HepG2 (cell line): ENCODE results near the gene TMEM219.

Experiments used
- HDAC6 ChIP-seq: fragments of 200-600 bp; sonication (generic); IDR thresholded peaks from 2 replicates; pipeline ENCODE4 v1.7.0; 2017; ENCODE audit warnings: mild to moderate bottlenecking, antibody characterized with exemption, low read length, low read depth
- HOXA9 ChIP-seq: sonication (generic); formaldehyde crosslinking; IDR thresholded peaks from 2 replicates; pipeline ENCODE4 v1.8.1; 2022; ENCODE audit warnings: missing genetic modification reagents, mild to moderate bottlenecking, moderate library complexity, borderline replicate concordance
- YY1 ChIP-seq: IDR thresholded peaks from 2 replicates; pipeline ENCODE4 v1.6.1; 2011; ENCODE audit warnings: low read length, low read depth, moderate library complexity, mild to moderate bottlenecking; ENCODE audit not compliant: insufficient read depth, insufficient replicate concordance
- ZNF24 ChIP-seq: fragments of 450-650 bp; IDR thresholded peaks from 2 replicates; pipeline ENCODE4 v1.6.1; 2017; ENCODE audit warnings: antibody characterized with exemption, mild to moderate bottlenecking
- ZNF773 ChIP-seq: sonication (generic); formaldehyde crosslinking; IDR thresholded peaks from 2 replicates; pipeline ENCODE4 v1.4.0; 2020; ENCODE audit warnings: missing genetic modification reagents, borderline replicate concordance
- TF ChIP-seq, protein P1 (sequence below): sonication (generic); formaldehyde crosslinking; IDR thresholded peaks from 2 replicates; pipeline ENCODE4 v1.5.0; 2020; ENCODE audit warnings: mild to moderate bottlenecking, missing genetic modification reagents, moderate library complexity
- TF ChIP-seq, protein P2 (sequence below): sonication (generic); formaldehyde crosslinking; IDR thresholded peaks from 2 replicates; pipeline ENCODE4 v1.4.0; 2020; ENCODE audit warnings: missing genetic modification reagents
- TF ChIP-seq, protein P3 (sequence below): sonication (generic); formaldehyde crosslinking; conservative IDR thresholded peaks from 2 replicates; pipeline ENCODE4 v1.8.1; 2023; ENCODE audit warnings: missing genetic modification reagents
- TF ChIP-seq, protein P4 (sequence below): sonication (generic); formaldehyde crosslinking; IDR thresholded peaks from 2 replicates; pipeline ENCODE4 v1.4.0; 2020; ENCODE audit warnings: mild to moderate bottlenecking, missing genetic modification reagents
- TF ChIP-seq, protein P5 (sequence below): sonication (generic); formaldehyde crosslinking; IDR thresholded peaks from 2 replicates; pipeline ENCODE4 v1.5.0; 2020; ENCODE audit warnings: mild to moderate bottlenecking, missing genetic modification reagents

DNA sequence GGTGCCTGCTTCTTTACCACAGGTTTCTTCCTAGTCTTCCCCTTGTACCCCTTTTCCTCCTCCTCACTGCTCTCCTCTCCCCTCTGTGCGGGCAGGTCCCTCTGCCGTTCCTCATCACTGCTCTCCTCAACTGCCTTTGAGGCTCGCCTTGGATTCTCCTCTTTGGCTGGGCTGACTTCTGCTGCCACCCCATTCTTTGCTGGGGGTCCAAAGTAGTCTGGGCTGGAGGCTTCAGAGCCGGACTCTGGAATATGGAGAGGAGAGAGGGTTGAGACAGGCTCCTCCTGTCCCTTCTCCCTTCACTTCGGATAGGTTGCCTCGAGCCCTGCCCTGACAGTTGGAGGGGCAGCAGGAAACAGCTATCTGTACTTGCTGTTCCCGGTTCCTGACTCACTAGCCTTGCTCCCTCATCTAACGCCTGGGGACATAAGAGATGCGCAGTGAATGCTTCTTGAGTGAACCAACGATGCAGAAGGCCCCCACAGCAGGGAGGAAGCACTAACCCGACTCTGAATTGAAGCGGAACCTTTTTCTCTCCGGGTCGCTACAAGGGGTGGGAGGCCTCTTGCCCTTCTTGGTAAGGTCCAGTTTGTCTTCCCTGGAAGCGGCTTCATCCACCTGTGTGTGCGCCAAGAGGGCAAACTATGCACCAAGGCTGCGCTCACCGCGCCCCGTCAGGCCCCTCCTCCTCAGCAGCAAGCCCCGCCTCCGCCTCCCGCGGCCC, 32.9 kb downstream of the TMEM219 start:
- TF ChIP-seq, protein P1, sequence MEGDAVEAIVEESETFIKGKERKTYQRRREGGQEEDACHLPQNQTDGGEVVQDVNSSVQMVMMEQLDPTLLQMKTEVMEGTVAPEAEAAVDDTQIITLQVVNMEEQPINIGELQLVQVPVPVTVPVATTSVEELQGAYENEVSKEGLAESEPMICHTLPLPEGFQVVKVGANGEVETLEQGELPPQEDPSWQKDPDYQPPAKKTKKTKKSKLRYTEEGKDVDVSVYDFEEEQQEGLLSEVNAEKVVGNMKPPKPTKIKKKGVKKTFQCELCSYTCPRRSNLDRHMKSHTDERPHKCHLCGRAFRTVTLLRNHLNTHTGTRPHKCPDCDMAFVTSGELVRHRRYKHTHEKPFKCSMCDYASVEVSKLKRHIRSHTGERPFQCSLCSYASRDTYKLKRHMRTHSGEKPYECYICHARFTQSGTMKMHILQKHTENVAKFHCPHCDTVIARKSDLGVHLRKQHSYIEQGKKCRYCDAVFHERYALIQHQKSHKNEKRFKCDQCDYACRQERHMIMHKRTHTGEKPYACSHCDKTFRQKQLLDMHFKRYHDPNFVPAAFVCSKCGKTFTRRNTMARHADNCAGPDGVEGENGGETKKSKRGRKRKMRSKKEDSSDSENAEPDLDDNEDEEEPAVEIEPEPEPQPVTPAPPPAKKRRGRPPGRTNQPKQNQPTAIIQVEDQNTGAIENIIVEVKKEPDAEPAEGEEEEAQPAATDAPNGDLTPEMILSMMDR (CRISPR knock-in tag), result no peak
- TF ChIP-seq HOXA9, result no peak
- no peak for TF ChIP-seq HDAC6
- no peak for TF ChIP-seq ZNF773 (CRISPR knock-in tag)
- TF ChIP-seq, protein P2, sequence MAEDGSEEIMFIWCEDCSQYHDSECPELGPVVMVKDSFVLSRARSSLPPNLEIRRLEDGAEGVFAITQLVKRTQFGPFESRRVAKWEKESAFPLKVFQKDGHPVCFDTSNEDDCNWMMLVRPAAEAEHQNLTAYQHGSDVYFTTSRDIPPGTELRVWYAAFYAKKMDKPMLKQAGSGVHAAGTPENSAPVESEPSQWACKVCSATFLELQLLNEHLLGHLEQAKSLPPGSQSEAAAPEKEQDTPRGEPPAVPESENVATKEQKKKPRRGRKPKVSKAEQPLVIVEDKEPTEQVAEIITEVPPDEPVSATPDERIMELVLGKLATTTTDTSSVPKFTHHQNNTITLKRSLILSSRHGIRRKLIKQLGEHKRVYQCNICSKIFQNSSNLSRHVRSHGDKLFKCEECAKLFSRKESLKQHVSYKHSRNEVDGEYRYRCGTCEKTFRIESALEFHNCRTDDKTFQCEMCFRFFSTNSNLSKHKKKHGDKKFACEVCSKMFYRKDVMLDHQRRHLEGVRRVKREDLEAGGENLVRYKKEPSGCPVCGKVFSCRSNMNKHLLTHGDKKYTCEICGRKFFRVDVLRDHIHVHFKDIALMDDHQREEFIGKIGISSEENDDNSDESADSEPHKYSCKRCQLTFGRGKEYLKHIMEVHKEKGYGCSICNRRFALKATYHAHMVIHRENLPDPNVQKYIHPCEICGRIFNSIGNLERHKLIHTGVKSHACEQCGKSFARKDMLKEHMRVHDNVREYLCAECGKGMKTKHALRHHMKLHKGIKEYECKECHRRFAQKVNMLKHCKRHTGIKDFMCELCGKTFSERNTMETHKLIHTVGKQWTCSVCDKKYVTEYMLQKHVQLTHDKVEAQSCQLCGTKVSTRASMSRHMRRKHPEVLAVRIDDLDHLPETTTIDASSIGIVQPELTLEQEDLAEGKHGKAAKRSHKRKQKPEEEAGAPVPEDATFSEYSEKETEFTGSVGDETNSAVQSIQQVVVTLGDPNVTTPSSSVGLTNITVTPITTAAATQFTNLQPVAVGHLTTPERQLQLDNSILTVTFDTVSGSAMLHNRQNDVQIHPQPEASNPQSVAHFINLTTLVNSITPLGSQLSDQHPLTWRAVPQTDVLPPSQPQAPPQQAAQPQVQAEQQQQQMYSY (CRISPR knock-in tag), result no peak
- no peak for TF ChIP-seq YY1
- TF ChIP-seq, protein P3, sequence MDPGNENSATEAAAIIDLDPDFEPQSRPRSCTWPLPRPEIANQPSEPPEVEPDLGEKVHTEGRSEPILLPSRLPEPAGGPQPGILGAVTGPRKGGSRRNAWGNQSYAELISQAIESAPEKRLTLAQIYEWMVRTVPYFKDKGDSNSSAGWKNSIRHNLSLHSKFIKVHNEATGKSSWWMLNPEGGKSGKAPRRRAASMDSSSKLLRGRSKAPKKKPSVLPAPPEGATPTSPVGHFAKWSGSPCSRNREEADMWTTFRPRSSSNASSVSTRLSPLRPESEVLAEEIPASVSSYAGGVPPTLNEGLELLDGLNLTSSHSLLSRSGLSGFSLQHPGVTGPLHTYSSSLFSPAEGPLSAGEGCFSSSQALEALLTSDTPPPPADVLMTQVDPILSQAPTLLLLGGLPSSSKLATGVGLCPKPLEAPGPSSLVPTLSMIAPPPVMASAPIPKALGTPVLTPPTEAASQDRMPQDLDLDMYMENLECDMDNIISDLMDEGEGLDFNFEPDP (CRISPR knock-in tag), result no peak
- TF ChIP-seq, protein P4, sequence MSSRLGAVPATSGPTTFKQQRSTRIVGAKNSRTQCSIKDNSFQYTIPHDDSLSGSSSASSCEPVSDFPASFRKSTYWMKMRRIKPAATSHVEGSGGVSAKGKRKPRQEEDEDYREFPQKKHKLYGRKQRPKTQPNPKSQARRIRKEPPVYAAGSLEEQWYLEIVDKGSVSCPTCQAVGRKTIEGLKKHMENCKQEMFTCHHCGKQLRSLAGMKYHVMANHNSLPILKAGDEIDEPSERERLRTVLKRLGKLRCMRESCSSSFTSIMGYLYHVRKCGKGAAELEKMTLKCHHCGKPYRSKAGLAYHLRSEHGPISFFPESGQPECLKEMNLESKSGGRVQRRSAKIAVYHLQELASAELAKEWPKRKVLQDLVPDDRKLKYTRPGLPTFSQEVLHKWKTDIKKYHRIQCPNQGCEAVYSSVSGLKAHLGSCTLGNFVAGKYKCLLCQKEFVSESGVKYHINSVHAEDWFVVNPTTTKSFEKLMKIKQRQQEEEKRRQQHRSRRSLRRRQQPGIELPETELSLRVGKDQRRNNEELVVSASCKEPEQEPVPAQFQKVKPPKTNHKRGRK (CRISPR knock-in tag), result no peak
- TF ChIP-seq ZNF24, result no peak
- TF ChIP-seq, protein P5, sequence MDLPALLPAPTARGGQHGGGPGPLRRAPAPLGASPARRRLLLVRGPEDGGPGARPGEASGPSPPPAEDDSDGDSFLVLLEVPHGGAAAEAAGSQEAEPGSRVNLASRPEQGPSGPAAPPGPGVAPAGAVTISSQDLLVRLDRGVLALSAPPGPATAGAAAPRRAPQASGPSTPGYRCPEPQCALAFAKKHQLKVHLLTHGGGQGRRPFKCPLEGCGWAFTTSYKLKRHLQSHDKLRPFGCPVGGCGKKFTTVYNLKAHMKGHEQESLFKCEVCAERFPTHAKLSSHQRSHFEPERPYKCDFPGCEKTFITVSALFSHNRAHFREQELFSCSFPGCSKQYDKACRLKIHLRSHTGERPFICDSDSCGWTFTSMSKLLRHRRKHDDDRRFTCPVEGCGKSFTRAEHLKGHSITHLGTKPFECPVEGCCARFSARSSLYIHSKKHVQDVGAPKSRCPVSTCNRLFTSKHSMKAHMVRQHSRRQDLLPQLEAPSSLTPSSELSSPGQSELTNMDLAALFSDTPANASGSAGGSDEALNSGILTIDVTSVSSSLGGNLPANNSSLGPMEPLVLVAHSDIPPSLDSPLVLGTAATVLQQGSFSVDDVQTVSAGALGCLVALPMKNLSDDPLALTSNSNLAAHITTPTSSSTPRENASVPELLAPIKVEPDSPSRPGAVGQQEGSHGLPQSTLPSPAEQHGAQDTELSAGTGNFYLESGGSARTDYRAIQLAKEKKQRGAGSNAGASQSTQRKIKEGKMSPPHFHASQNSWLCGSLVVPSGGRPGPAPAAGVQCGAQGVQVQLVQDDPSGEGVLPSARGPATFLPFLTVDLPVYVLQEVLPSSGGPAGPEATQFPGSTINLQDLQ (CRISPR knock-in tag), result no peak
